ENCODE measurements around the gene RBKS. TPM values are rescaled to one million over a fixed set of nuclear protein-coding genes. Genes with fewer than 3 reads are reported as not detected.

The RBKS gene
- total and polyA plus RNA-seq, 2 of the 13 experiments (the other 11 are each of a cell fraction or from before 2014, with no cell fraction given), result 7.7 to 8.3 TPM

DNA sequence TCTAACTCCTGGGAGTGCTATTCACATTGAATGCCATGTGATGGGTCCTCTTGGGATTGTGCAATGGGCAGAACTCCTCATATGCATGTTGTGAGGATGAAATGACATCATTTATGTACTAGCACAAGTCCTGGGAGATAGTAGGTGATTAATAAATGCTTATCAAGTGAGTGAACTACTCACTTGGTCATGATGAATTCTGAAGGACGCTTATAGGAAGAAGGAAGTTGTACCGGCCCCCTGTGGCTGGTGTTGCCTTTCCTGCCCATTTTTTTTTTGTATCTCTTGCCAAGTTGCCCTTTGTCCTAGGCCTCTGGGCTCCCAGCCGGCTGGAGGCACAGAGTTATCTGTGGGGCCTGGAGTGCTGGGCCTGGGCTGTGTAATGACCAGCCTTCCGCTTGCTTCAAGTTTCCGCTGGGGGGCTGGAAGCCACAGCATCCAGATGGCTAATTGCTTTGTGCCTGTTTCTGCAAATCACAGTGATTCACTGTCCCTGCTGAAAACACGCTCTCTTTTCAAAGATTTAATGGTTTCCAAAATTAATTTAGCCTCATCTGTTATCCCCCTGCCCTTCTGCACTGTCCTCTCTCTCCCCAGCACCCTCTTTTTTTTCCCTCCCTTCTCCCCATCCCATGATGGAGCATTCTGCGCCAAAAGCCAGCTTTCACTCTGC is 152.4 kb downstream of the RBKS start:
- Histone ChIP-seq H3K4me1 (ENCODE audit: insufficient read depth, low read length) (peaks cover 43% of the 10 kb centered on the region), H3K27ac (ENCODE audit: extremely low read length, insufficient read depth, low read length) (peak overlapping the region; percentile 87), H3K9me3 (ENCODE audit: low read length) (no peaks in the 10 kb centered on the region), H2AFZ (ENCODE audit: low read length) (peak overlapping the region; percentile 17), H3K79me2 (ENCODE audit: insufficient read depth, low read length) (no peaks in the 10 kb centered on the region), H4K20me1 (ENCODE audit: insufficient read depth, low read length) (no peaks in the 10 kb centered on the region), H3K36me3 (replicated peaks in 1 of 2; ENCODE audit: control insufficient read depth in 1 of 2, insufficient read depth in 2 of 2, low read length in 2 of 2) (no peaks in the 10 kb centered on the region), H3K4me3 (replicated peaks in 1 of 3; ENCODE audit: insufficient read depth in 1 of 3, low read depth in 2 of 3, low read length in 3 of 3) (peak overlapping the region; percentile 50 to 73 (median 52)), H3K27me3 (ENCODE audit: control insufficient read depth in 1 of 2, insufficient read depth in 2 of 2, low read length in 2 of 2) (no peaks in the 10 kb centered on the region), H3K9ac (ENCODE audit: insufficient read depth, low read depth, low read length) (peak overlapping the region; percentile 80), H3K4me2 (ENCODE audit: low read depth, low read length) (peak overlapping the region; percentile 94)
- ChIA-PET POLR2A (interaction anchor here (0.9 to 4.7 kb wide), 13 partner anchors 8 to 658 kb away, joined by 3 to 150 read pairs (median 5); partner anchors contain the start of genes MRPL33, SLC4A1AP and SUPT7L), CTCF (ENCODE audit: low intra/inter-chr PET ratio, low total read pairs) (no interaction called here)
- DNase-seq (ENCODE audit: low spot score) (peak; percentile 85), FAIRE-seq (peak; percentile 86), ATAC-seq (peak; percentile 97)
- in situ Hi-C loops (cut with HindIII; ENCODE audit: extremely low pct_ligation_motif_present, low pct_unique_long_range_greater_than_20kb) (no loop called here), intact Hi-C loops (cut with micrococcal nuclease; ENCODE audit: unreplicated experiment) (loop anchor here (1.0 to 2.0 kb wide), 2 partner anchors 14 to 15 kb away; no protein-coding TSS in a partner anchor)
- BruUV-seq (replicated peaks), result TSS peak; percentile 97
- 4% methylated on average over 7 of the region's 7 CpGs for WGBS (ENCODE audit: low lambda C conversion rate)
- TF ChIP-seq ZBTB37 (CRISPR knock-in tag; IDR thresholded peaks at IDR 0.05) (0 out of 2 replicates have a peak, but pooled peaks have one; percentile 13), SIN3B (IDR thresholded peaks at IDR 0.05; ENCODE audit: low read length) (no peak), GFI1 (CRISPR knock-in tag; IDR thresholded peaks at IDR 0.05; ENCODE audit: borderline replicate concordance) (peak; percentile 98), NAIF1 (CRISPR knock-in tag; IDR thresholded peaks at IDR 0.05; ENCODE audit: borderline replicate concordance) (0 out of 2 replicates have a peak, but pooled peaks have one; percentile 75), NFIC (IDR thresholded peaks at IDR 0.05; ENCODE audit: low read length) (peak; percentile 16; the same call in 1 of the 2 replicates), ZNF275 (CRISPR knock-in tag; IDR thresholded peaks at IDR 0.05; ENCODE audit: borderline replicate concordance) (no peak), ZNF552 (CRISPR knock-in tag; IDR thresholded peaks at IDR 0.05; ENCODE audit: borderline replicate concordance) (no peak), KDM6A (CRISPR knock-in tag; IDR thresholded peaks at IDR 0.05; ENCODE audit: low read depth) (peak; percentile 87), ZNF296 (CRISPR knock-in tag; conservative IDR thresholded peaks at IDR 0.05) (peak; percentile 21; the same call in 1 of the 2 replicates), ZNF780A (CRISPR knock-in tag; IDR thresholded peaks at IDR 0.05) (no peak; the same call in 1 of the 2 replicates), NRL (CRISPR knock-in tag; IDR thresholded peaks at IDR 0.05; ENCODE audit: borderline replicate concordance) (0 out of 2 replicates have a peak, but pooled peaks have one; percentile 71), ZNF7 (CRISPR knock-in tag; IDR thresholded peaks at IDR 0.05) (no peak), DNMT1 (CRISPR knock-in tag; IDR thresholded peaks at IDR 0.05) (no peak), ATF2 (CRISPR knock-in tag; IDR thresholded peaks at IDR 0.05) (peak; percentile 82)
- TF ChIP-seq, protein P1, sequence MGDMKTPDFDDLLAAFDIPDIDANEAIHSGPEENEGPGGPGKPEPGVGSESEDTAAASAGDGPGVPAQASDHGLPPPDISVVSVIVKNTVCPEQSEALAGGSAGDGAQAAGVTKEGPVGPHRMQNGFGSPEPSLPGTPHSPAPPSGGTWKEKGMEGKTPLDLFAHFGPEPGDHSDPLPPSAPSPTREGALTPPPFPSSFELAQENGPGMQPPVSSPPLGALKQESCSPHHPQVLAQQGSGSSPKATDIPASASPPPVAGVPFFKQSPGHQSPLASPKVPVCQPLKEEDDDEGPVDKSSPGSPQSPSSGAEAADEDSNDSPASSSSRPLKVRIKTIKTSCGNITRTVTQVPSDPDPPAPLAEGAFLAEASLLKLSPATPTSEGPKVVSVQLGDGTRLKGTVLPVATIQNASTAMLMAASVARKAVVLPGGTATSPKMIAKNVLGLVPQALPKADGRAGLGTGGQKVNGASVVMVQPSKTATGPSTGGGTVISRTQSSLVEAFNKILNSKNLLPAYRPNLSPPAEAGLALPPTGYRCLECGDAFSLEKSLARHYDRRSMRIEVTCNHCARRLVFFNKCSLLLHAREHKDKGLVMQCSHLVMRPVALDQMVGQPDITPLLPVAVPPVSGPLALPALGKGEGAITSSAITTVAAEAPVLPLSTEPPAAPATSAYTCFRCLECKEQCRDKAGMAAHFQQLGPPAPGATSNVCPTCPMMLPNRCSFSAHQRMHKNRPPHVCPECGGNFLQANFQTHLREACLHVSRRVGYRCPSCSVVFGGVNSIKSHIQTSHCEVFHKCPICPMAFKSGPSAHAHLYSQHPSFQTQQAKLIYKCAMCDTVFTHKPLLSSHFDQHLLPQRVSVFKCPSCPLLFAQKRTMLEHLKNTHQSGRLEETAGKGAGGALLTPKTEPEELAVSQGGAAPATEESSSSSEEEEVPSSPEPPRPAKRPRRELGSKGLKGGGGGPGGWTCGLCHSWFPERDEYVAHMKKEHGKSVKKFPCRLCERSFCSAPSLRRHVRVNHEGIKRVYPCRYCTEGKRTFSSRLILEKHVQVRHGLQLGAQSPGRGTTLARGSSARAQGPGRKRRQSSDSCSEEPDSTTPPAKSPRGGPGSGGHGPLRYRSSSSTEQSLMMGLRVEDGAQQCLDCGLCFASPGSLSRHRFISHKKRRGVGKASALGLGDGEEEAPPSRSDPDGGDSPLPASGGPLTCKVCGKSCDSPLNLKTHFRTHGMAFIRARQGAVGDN (CRISPR knock-in tag; IDR thresholded peaks at IDR 0.05), result peak; percentile 90

All from HepG2 (cell line).